ENCODE results near the gene CELSR1.

CELSR1 gene

DNA sequence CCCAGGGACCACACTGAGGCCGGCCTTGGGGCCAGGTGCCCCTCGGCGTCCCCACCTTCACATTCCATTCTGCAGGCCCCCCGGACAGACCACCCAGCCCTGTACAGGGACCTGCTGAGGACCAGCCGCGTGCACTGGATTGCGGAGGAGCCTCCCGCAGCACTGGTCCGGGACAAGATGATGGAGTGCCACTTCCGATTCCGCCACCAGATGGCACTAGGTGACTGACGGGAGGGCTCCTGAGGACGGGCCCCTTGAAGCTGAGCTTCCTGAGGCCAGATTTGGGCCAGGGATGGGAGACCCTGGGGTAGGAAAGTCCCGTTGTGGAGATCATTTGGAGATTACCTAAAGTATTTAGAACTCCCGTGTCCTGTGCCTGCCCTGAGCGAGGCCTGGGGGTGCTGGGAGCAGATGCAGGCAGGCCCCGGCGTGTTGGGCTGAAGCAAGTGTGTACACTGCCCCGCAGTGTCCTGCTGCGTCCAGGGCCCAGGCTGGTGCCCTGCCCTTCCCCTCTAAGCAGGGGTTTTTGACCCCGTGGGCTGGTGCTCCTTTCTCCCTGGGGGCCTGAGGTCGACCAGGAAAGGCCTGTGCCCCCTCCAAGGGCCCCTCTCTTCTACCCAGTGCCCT is 181.9 kb downstream of the CELSR1 start:
- Histone ChIP-seq H3K36me3 (ENCODE audit: control insufficient read depth in 1 of 2, insufficient read depth in 2 of 2, low read length in 2 of 2) (peaks cover 79 to 90% of the 10 kb centered on the region in 2 experiments), H3K18ac (ENCODE audit: low read length) (no peak overlapping the region), H2AK5ac (ENCODE audit: low read length) (no peak overlapping the region), H2AFZ (ENCODE audit: insufficient read depth, low read length, poor library complexity) (no peak overlapping the region), H3K4me3 (ENCODE audit: low read depth, low read length) (no peak overlapping the region), H3K9me3 (ENCODE audit: insufficient read depth, low read depth, low read length) (peaks cover 2% of the 10 kb centered on the region), H3K27ac (ENCODE audit: low read depth, low read length) (no peak overlapping the region), H4K8ac (ENCODE audit: low read depth, low read length) (no peak overlapping the region), H4K91ac (ENCODE audit: low read depth, low read length) (no peak overlapping the region), H2BK12ac (ENCODE audit: low read length) (no peak overlapping the region), H3K27me3 (ENCODE audit: insufficient read depth, low read length) (no peaks in the 10 kb centered on the region), H2BK5ac (ENCODE audit: low read depth, low read length, poor library complexity) (no peak overlapping the region), H3K4me2 (ENCODE audit: low read length) (no peak overlapping the region), H3K79me1 (ENCODE audit: low read length) (no peaks in the 10 kb centered on the region), H3K4me1 (ENCODE audit: control insufficient read depth in 1 of 2, insufficient read depth in 2 of 2, low read length in 2 of 2) (no peaks in the 10 kb centered on the region), H4K12ac (ENCODE audit: low read depth, low read length) (no peak overlapping the region), H3K23ac (ENCODE audit: low read length) (no peak overlapping the region), H3K9ac (ENCODE audit: low read length) (no peak overlapping the region), H2BK120ac (ENCODE audit: insufficient read depth, low read length, poor library complexity) (no peak overlapping the region), H3K14ac (ENCODE audit: low read length) (no peak overlapping the region), H3K4ac (ENCODE audit: low read depth, low read length) (no peak overlapping the region), H3K79me2 (ENCODE audit: control insufficient read depth, insufficient read depth, low read length, poor library complexity) (no peaks in the 10 kb centered on the region)
- DNase-seq, result peak; percentile 64 to 81
- no CpG with 5 or more reads among the region's 22 CpGs for WGBS (ENCODE audit: extremely low coverage, insufficient coverage, insufficient read length)

DNA sequence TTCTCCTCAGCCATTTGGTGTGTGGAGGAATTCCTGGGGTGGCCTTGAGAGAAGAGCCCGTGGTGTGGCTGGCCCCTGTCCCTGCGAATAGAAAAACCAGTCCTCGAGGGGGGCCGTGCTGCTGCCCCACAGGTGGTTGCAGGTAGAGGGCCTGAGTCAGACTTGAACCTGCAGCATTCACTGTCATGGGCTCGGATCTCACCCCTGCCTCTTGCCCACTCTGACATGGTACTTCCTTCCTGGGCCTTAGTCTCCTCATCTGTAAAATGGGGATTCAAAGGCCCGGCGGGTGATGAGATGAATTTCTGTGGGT is 182.5 kb downstream of the CELSR1 start:
- H2BK5ac ChIP-seq (ENCODE audit: low read depth, low read length, poor library complexity), result no peak overlapping the region
- peaks cover 2% of the 10 kb centered on the region for H3K9me3 ChIP-seq (ENCODE audit: insufficient read depth, low read depth, low read length)
- no peak overlapping the region for H3K27ac ChIP-seq (ENCODE audit: low read depth, low read length)
- peaks cover 83 to 91% of the 10 kb centered on the region in 2 experiments for H3K36me3 ChIP-seq (ENCODE audit: control insufficient read depth in 1 of 2, insufficient read depth in 2 of 2, low read length in 2 of 2)
- H3K4ac ChIP-seq (ENCODE audit: low read depth, low read length), result no peak overlapping the region
- H3K14ac ChIP-seq (ENCODE audit: low read length), result no peak overlapping the region
- no peak overlapping the region for H3K4me3 ChIP-seq (ENCODE audit: low read depth, low read length)
- no peak overlapping the region for H3K23ac ChIP-seq (ENCODE audit: low read length)
- H3K79me2 ChIP-seq (ENCODE audit: control insufficient read depth, insufficient read depth, low read length, poor library complexity), result no peaks in the 10 kb centered on the region
- WGBS (ENCODE audit: extremely low coverage, insufficient coverage, insufficient read length), result no CpG with 5 or more reads among the region's 7 CpGs
- no peaks in the 10 kb centered on the region for H3K27me3 ChIP-seq (ENCODE audit: insufficient read depth, low read length)
- H3K18ac ChIP-seq (ENCODE audit: low read length), result no peak overlapping the region
- no peak overlapping the region for H2BK12ac ChIP-seq (ENCODE audit: low read length)
- H4K91ac ChIP-seq (ENCODE audit: low read depth, low read length), result no peak overlapping the region
- H2AFZ ChIP-seq (ENCODE audit: insufficient read depth, low read length, poor library complexity), result no peak overlapping the region
- no peak for DNase-seq
- no peak overlapping the region for H4K12ac ChIP-seq (ENCODE audit: low read depth, low read length)
- H4K8ac ChIP-seq (ENCODE audit: low read depth, low read length), result no peak overlapping the region
- no peak overlapping the region for H2AK5ac ChIP-seq (ENCODE audit: low read length)
- no peak overlapping the region for H3K9ac ChIP-seq (ENCODE audit: low read length)
- no peaks in the 10 kb centered on the region for H3K79me1 ChIP-seq (ENCODE audit: low read length)
- H3K4me1 ChIP-seq (ENCODE audit: control insufficient read depth in 1 of 2, insufficient read depth in 2 of 2, low read length in 2 of 2), result no peaks in the 10 kb centered on the region
- no peak overlapping the region for H2BK120ac ChIP-seq (ENCODE audit: insufficient read depth, low read length, poor library complexity)
- no peak overlapping the region for H3K4me2 ChIP-seq (ENCODE audit: low read length)

DNA sequence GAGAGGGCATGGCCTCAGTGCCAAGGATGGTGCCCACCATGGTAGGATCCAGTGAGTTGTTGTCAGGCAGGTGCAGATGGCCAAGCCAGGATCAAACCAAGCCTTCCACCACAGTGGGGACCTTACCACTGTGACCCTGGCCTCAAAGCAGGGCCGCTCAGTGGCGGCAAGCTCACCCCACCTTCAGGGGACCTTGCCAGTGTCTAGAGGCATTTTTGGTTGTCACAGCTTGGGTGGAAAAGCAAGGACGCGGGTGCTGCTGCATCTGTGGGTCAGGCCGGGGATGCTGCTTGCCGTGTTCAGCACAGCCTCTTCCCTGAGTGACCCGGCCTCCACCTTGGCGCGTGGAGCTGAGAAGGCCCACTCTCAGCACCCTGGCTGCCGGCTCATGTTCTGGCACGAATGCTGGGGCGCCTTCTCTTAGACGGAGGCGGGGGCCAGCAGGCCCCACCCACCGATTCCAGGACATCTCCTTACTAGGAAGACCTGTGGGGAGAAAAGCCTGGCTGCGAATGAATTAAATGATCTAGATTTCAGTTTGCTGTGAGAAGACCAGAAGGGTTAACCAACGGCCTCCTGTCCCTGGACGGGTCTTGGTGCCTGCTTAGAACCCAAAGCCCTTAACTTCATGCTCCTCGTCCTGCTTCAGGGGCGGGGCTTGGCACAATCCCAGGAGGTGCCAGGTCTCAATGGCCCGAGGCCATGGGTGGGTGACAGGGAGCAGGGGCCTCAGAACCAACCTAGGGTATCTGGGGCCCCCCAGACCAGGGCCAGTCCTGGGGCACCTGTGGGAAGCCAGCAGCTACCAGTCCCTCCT is 183.0 kb downstream of the CELSR1 start:
- Histone ChIP-seq H4K8ac (ENCODE audit: low read depth, low read length) (no peak overlapping the region), H3K4me2 (ENCODE audit: low read length) (no peak overlapping the region), H3K79me1 (ENCODE audit: low read length) (no peaks in the 10 kb centered on the region), H2BK5ac (ENCODE audit: low read depth, low read length, poor library complexity) (no peak overlapping the region), H3K9me3 (ENCODE audit: insufficient read depth, low read depth, low read length) (peaks cover 2% of the 10 kb centered on the region), H2BK12ac (ENCODE audit: low read length) (no peak overlapping the region), H3K14ac (ENCODE audit: low read length) (no peak overlapping the region), H3K27ac (ENCODE audit: low read depth, low read length) (no peak overlapping the region), H3K27me3 (ENCODE audit: insufficient read depth, low read length) (no peaks in the 10 kb centered on the region), H2BK120ac (ENCODE audit: insufficient read depth, low read length, poor library complexity) (no peak overlapping the region), H3K18ac (ENCODE audit: low read length) (no peak overlapping the region), H3K9ac (ENCODE audit: low read length) (no peak overlapping the region), H4K91ac (ENCODE audit: low read depth, low read length) (no peak overlapping the region), H3K23ac (ENCODE audit: low read length) (no peak overlapping the region), H2AK5ac (ENCODE audit: low read length) (no peak overlapping the region), H3K36me3 (ENCODE audit: control insufficient read depth in 1 of 2, insufficient read depth in 2 of 2, low read length in 2 of 2) (peaks cover 84 to 92% of the 10 kb centered on the region in 2 experiments), H3K4me1 (ENCODE audit: control insufficient read depth in 1 of 2, insufficient read depth in 2 of 2, low read length in 2 of 2) (no peaks in the 10 kb centered on the region), H2AFZ (ENCODE audit: insufficient read depth, low read length, poor library complexity) (no peak overlapping the region), H3K79me2 (ENCODE audit: control insufficient read depth, insufficient read depth, low read length, poor library complexity) (no peaks in the 10 kb centered on the region), H4K12ac (ENCODE audit: low read depth, low read length) (no peak overlapping the region), H3K4ac (ENCODE audit: low read depth, low read length) (no peak overlapping the region), H3K4me3 (ENCODE audit: low read depth, low read length) (no peak overlapping the region)
- no CpG with 5 or more reads among the region's 21 CpGs for WGBS (ENCODE audit: extremely low coverage, insufficient coverage, insufficient read length)
- no peak for DNase-seq

GRCh38 chr22:46353483-46354105 is 183.8 kb downstream of the CELSR1 start:
- no peak overlapping the region for H3K9ac ChIP-seq (ENCODE audit: low read length)
- no CpG with 5 or more reads among the region's 8 CpGs for WGBS (ENCODE audit: extremely low coverage, insufficient coverage, insufficient read length)
- H3K14ac ChIP-seq (ENCODE audit: low read length), result no peak overlapping the region
- H3K4me1 ChIP-seq (ENCODE audit: control insufficient read depth in 1 of 2, insufficient read depth in 2 of 2, low read length in 2 of 2), result no peaks in the 10 kb centered on the region
- no peak overlapping the region for H4K8ac ChIP-seq (ENCODE audit: low read depth, low read length)
- H3K23ac ChIP-seq (ENCODE audit: low read length), result no peak overlapping the region
- no peak overlapping the region for H2AFZ ChIP-seq (ENCODE audit: insufficient read depth, low read length, poor library complexity)
- no peak overlapping the region for H2BK120ac ChIP-seq (ENCODE audit: insufficient read depth, low read length, poor library complexity)
- no peak overlapping the region for H3K4ac ChIP-seq (ENCODE audit: low read depth, low read length)
- H3K9me3 ChIP-seq (ENCODE audit: insufficient read depth, low read depth, low read length), result peaks cover 2% of the 10 kb centered on the region
- H3K27me3 ChIP-seq (ENCODE audit: insufficient read depth, low read length), result no peaks in the 10 kb centered on the region
- H3K36me3 ChIP-seq (ENCODE audit: control insufficient read depth in 1 of 2, insufficient read depth in 2 of 2, low read length in 2 of 2), result peaks cover 83 to 88% of the 10 kb centered on the region in 2 experiments
- H3K79me2 ChIP-seq (ENCODE audit: control insufficient read depth, insufficient read depth, low read length, poor library complexity), result no peaks in the 10 kb centered on the region
- no peak overlapping the region for H3K4me2 ChIP-seq (ENCODE audit: low read length)
- H2AK5ac ChIP-seq (ENCODE audit: low read length), result no peak overlapping the region
- no peak overlapping the region for H2BK12ac ChIP-seq (ENCODE audit: low read length)
- H2BK5ac ChIP-seq (ENCODE audit: low read depth, low read length, poor library complexity), result no peak overlapping the region
- H4K12ac ChIP-seq (ENCODE audit: low read depth, low read length), result no peak overlapping the region
- H3K79me1 ChIP-seq (ENCODE audit: low read length), result no peaks in the 10 kb centered on the region
- DNase-seq, result no peak
- no peak overlapping the region for H3K27ac ChIP-seq (ENCODE audit: low read depth, low read length)
- H3K4me3 ChIP-seq (ENCODE audit: low read depth, low read length), result no peak overlapping the region
- no peak overlapping the region for H3K18ac ChIP-seq (ENCODE audit: low read length)
- no peak overlapping the region for H4K91ac ChIP-seq (ENCODE audit: low read depth, low read length)

Data from trophoblast cell (in vitro differentiated cells and primary cell).